ENCODE measurements around the gene CYGB.
"Not testable (repeated sequence)": the region's sequence is repeated elsewhere in the genome, so short reads cannot be mapped to it uniquely, and the experiment has no call there.

CYGB gene

GRCh38 chr17:76567634-76568432 lies 30.3 kb upstream of the CYGB start:
- DNase-seq (ENCODE audit: insufficient read length, low spot score) (no peak), FAIRE-seq (no peak)

- FAIRE-seq = no peak
- DNase-seq (ENCODE audit: insufficient read length, low spot score) = no peak
These were observed 29.5 kb upstream of the CYGB start for GRCh38 chr17:76566988-76567431.

- DNase-seq (ENCODE audit: insufficient read length, low spot score) (no peak), FAIRE-seq (no peak)
These were observed 29.1 kb upstream of the CYGB start for GRCh38 chr17:76566613-76566943.

- FAIRE-seq (no peak), DNase-seq (ENCODE audit: insufficient read length, low spot score) (no peak)
These were observed 28.5 kb upstream of the CYGB start for GRCh38 chr17:76565728-76566612.

- not testable (repeated sequence) for DNase-seq (ENCODE audit: insufficient read length, low spot score); FAIRE-seq
These were observed 27.6 kb upstream of the CYGB start for GRCh38 chr17:76564991-76565727.

- FAIRE-seq; DNase-seq (ENCODE audit: insufficient read length, low spot score): not testable (repeated sequence)
These were observed 25.9 kb upstream of the CYGB start for GRCh38 chr17:76563359-76563758.

GRCh38 chr17:76562734-76563148 lies 25.2 kb upstream of the CYGB start:
- FAIRE-seq (no peak), DNase-seq (ENCODE audit: insufficient read length, low spot score) (no peak)

GRCh38 chr17:76561799-76562268 lies 24.3 kb upstream of the CYGB start:
- FAIRE-seq (no peak), DNase-seq (ENCODE audit: insufficient read length, low spot score) (peak; percentile 62)

- no peak for DNase-seq (ENCODE audit: insufficient read length, low spot score)
- no peak for FAIRE-seq
These were observed 23.8 kb upstream of the CYGB start for GRCh38 chr17:76561332-76561731.

GRCh38 chr17:76560877-76561221 lies 23.3 kb upstream of the CYGB start:
- DNase-seq (ENCODE audit: insufficient read length, low spot score) = no peak

GRCh38 chr17:76560036-76560876 lies 22.7 kb upstream of the CYGB start:
- DNase-seq (ENCODE audit: insufficient read length, low spot score) (no peak), FAIRE-seq (no peak)

More at GRCh38 chr17:76560877-76561221, 23.3 kb upstream of the CYGB start:
- no peak for FAIRE-seq

- not testable (repeated sequence) for FAIRE-seq
These were observed 22.0 kb upstream of the CYGB start for GRCh38 chr17:76559460-76559859.

GRCh38 chr17:76558198-76559095 lies 20.9 kb upstream of the CYGB start:
- FAIRE-seq (no peak), DNase-seq (ENCODE audit: insufficient read length, low spot score) (no peak)

More at GRCh38 chr17:76559460-76559859, 22.0 kb upstream of the CYGB start:
- DNase-seq (ENCODE audit: insufficient read length, low spot score) = not testable (repeated sequence)

- FAIRE-seq = peak; percentile 26
- peak; percentile 92 for DNase-seq (ENCODE audit: insufficient read length, low spot score)
These were observed 20.1 kb upstream of the CYGB start for GRCh38 chr17:76557368-76558197.

GRCh38 chr17:76556765-76557367 lies 19.4 kb upstream of the CYGB start:
- no peak for FAIRE-seq
- no peak for DNase-seq (ENCODE audit: insufficient read length, low spot score)

- DNase-seq (ENCODE audit: insufficient read length, low spot score) (no peak), FAIRE-seq (no peak)
These were observed 16.6 kb upstream of the CYGB start for GRCh38 chr17:76554131-76554530.

- no peak for DNase-seq (ENCODE audit: insufficient read length, low spot score)
- FAIRE-seq = no peak
These were observed 15.8 kb upstream of the CYGB start for GRCh38 chr17:76553178-76553908.

All from HTR-8/SVneo (cell line).